ENCODE data around the gene PTK6.
"Not testable (repeated sequence)": the region's sequence is repeated elsewhere in the genome, so short reads cannot be mapped to it uniquely, and the experiment has no call there.

PTK6 gene

DNA sequence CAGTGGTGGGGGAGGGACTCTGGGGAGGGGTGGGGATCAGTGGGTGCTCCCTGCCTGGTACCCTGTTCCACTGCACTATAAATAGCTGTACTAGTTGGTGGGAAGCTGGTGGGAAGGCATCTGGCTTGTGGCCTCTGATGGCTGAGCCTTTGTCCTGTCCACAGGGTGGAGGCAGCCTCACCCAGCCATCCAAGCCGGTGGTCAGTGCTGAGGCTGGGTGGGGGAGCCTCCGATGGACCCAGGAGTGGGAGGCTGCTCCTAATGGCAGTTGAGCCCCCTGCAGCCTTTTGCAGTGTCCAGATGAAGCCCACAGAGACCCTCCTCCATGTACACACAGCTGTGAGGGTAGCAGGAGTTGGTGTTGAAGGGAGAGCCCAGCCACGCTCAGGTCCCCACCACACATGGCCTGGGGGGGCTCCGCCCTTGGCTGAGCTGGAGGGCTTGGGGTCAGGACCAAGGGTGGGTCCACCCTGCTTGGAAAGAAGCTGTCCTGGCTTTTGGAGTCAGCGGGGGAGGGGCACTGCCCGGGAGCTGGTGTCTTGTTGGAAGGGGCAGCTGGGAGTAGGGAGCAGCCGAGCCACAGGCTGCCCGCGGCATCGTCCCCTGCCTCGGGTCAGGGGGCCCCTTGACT, 14.1 kb downstream of the PTK6 start:
- no peak overlapping the region for H3K4me3 Mint-ChIP-seq

GRCh38 chr20:63522091-63522868, 14.9 kb downstream of the PTK6 start:
- Mint-ChIP-seq H3K4me1 (ENCODE audit: low read depth) (peaks cover 9% of the 10 kb centered on the region), H3K27me3 (ENCODE audit: low read depth) (no peaks in the 10 kb centered on the region), H3K4me3 (peak overlapping the region; percentile 60), H3K9me3 (no peaks in the 10 kb centered on the region), H3K27ac (peak overlapping the region; percentile 55), H3K36me3 (ENCODE audit: low read depth) (peaks cover 14% of the 10 kb centered on the region)

More for the DNA sequence above, 14.1 kb downstream of the PTK6 start:
- Mint-ChIP-seq H3K27me3 (ENCODE audit: low read depth) (no peaks in the 10 kb centered on the region), H3K9me3 (no peaks in the 10 kb centered on the region), H3K4me1 (ENCODE audit: low read depth) (peaks cover 11% of the 10 kb centered on the region), H3K36me3 (ENCODE audit: low read depth) (peaks cover 14% of the 10 kb centered on the region), H3K27ac (no peak overlapping the region)

- Mint-ChIP-seq H3K4me1 (ENCODE audit: low read depth) (peaks cover 9% of the 10 kb centered on the region), H3K27me3 (ENCODE audit: low read depth) (no peaks in the 10 kb centered on the region), H3K4me3 (peak overlapping the region; percentile 77), H3K36me3 (ENCODE audit: low read depth) (peaks cover 14% of the 10 kb centered on the region), H3K9me3 (no peaks in the 10 kb centered on the region), H3K27ac (peak overlapping the region; percentile 62)
Measured at GRCh38 chr20:63521602-63522001, 15.6 kb downstream of the PTK6 start.

- H3K4me1 Mint-ChIP-seq (ENCODE audit: low read depth), result peaks cover 9% of the 10 kb centered on the region
- H3K4me3 Mint-ChIP-seq, result peak overlapping the region; percentile 77
- H3K9me3 Mint-ChIP-seq, result no peaks in the 10 kb centered on the region
Measured at GRCh38 chr20:63520934-63521601, 16.1 kb downstream of the PTK6 start.

DNA sequence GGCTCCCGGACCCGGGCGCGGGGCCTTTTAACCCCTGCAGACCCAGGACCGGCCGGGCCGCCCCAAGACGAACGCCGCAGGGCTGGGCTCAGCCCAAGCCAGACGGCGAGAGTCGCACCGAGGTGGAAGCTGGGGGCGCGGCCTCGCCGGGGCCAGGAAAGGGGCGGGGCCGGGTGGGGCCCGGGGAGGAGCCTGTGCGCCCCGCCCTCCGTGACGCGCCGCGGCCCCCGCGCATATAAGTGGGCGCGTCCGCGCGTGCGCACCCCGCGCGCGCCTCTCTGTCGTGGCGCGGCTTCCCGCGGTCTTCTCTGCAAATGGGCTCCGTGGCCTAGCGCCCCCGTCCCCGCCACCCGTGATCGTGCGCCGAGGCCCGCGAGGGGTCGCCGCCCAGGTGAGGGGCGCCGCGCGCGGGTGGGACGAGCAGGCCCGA, 16.7 kb downstream of the PTK6 start, which contains the start of gene PPDPF:
TSS of gene PPDPF (plus strand) at position 262 of the 430 bp plus-strand sequence. CDS start 544 bp downstream, outside the sequence.
- Mint-ChIP-seq H3K27ac (peak within 1 kb of the TSS; percentile 62), H3K9me3 (no peaks in the 10 kb centered on the region), H3K4me3 (peak within 1 kb of the TSS; percentile 79)

More at GRCh38 chr20:63520934-63521601, 16.1 kb downstream of the PTK6 start:
- Mint-ChIP-seq H3K36me3 (ENCODE audit: low read depth) (peaks cover 14% of the 10 kb centered on the region), H3K27me3 (ENCODE audit: low read depth) (peaks cover under 1% of the 10 kb centered on the region), H3K27ac (peak overlapping the region; percentile 62)

DNA sequence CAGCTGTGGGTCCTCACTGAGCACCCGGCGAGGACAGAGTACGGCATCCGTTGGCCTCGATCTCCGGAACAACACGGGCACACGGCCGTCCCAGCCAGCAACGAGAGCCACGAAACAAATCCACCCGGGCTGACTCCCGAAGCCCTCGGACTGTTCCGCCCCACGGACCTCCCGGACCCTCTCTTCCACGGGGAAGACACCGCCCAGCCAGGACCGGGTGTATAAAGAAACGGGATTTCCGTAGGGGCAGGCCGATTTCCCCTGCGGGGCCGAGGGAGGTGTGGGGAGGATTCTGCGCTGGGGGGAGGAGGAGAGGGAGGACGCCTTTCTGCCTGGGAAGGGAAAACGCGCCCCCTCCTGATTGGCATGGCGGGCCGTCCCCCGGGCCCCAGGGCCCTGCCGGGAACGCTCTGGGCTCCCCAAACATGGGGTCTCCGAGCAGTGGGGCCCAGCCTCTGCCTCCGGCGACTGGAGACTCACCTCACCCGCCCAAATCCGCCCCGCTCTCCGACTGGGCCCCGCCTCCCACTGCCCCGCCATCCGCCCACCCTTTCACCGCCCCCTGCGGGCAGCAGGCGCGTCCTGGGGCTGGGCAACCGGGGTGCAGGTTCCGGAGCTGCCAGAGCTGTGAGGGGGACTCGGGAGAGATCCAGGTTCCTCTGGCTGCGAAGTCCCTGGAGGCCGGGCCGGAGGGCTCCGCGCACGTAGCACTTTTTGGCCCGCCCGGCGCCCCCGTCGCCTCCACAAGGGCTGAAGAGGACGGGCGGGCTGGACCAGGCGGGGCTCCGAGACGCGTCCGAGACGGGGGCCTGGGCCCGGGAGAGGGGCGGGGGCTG, 17.3 kb downstream of the PTK6 start:
- H3K36me3 Mint-ChIP-seq (ENCODE audit: low read depth), result peaks cover 14% of the 10 kb centered on the region
- H3K27ac Mint-ChIP-seq, result peak overlapping the region; percentile 20
- peaks cover 12% of the 10 kb centered on the region for H3K27me3 Mint-ChIP-seq (ENCODE audit: low read depth)
- peaks cover 9% of the 10 kb centered on the region for H3K4me1 Mint-ChIP-seq (ENCODE audit: low read depth)
- H3K9me3 Mint-ChIP-seq, result no peaks in the 10 kb centered on the region
- H3K4me3 Mint-ChIP-seq, result peak overlapping the region; percentile 79

More for the DNA sequence above, 16.7 kb downstream of the PTK6 start, which contains the start of gene PPDPF:
- H3K4me1 Mint-ChIP-seq (ENCODE audit: low read depth), result peaks cover 9% of the 10 kb centered on the region
- peaks cover 6% of the 10 kb centered on the region for H3K27me3 Mint-ChIP-seq (ENCODE audit: low read depth)
- peaks cover 14% of the 10 kb centered on the region for H3K36me3 Mint-ChIP-seq (ENCODE audit: low read depth)

GRCh38 chr20:63518946-63519667, 18.1 kb downstream of the PTK6 start:
- H3K27me3 Mint-ChIP-seq (ENCODE audit: low read depth), result peaks cover 17% of the 10 kb centered on the region
- H3K4me1 Mint-ChIP-seq (ENCODE audit: low read depth), result peaks cover 9% of the 10 kb centered on the region
- peak overlapping the region; percentile 79 for H3K4me3 Mint-ChIP-seq
- peaks cover 12% of the 10 kb centered on the region for H3K36me3 Mint-ChIP-seq (ENCODE audit: low read depth)
- H3K9me3 Mint-ChIP-seq, result peaks cover 4% of the 10 kb centered on the region
- peak overlapping the region; percentile 20 for H3K27ac Mint-ChIP-seq

GRCh38 chr20:63518351-63518861, 18.8 kb downstream of the PTK6 start:
- peaks cover 20% of the 10 kb centered on the region for H3K27me3 Mint-ChIP-seq (ENCODE audit: low read depth)
- no peak overlapping the region for H3K27ac Mint-ChIP-seq
- H3K9me3 Mint-ChIP-seq, result peaks cover 4% of the 10 kb centered on the region
- H3K36me3 Mint-ChIP-seq (ENCODE audit: low read depth), result peaks cover 7% of the 10 kb centered on the region
- H3K4me1 Mint-ChIP-seq (ENCODE audit: low read depth), result peaks cover 7% of the 10 kb centered on the region
- H3K4me3 Mint-ChIP-seq, result no peak overlapping the region

DNA sequence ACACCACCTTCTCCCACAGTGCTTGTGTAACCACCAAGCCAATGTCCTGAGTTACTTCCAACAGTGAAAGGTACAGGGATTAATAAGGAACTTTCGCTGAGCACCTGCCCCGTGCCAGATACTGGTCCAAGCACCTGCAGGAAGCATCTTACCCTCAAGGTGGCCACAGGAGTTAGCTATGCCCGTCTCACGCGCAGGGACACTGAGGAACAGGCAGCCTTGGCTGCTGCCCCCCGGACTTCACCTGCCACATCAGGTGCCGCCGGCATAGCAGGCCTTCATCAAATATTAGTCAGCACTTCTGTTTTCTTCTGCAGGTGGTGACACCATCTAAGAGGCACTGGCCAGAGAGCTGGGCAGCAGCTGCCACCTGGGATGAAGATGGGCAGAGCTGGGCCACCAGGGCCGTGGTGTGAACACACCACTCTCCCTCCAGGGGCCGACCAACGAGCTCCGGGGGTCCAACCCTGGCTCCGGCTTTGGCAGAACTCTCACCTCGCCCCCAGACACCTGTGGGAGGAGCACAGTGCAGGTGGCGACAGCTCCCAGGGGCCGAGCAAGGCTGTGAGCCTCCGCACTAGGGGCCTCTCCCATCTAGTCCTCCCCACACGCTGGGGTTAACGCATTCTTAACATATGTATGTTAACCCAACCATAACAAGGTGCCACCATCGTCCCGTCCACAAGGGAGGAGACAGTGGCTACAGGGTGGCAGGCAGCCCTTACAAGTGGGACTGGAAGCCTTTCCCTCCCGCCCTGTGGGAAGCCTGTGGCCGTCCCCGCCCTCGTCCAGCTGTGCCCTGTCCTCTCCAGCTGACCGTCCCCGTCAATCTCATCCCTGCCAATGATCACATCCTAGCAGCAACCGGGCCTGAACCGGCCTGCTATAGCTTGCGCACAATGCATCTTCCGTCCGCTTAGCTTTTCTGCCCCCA, 19.5 kb downstream of the PTK6 start:
- H3K36me3 Mint-ChIP-seq (ENCODE audit: low read depth), result peaks cover 4% of the 10 kb centered on the region
- peaks cover 6% of the 10 kb centered on the region for H3K4me1 Mint-ChIP-seq (ENCODE audit: low read depth)
- peaks cover 28% of the 10 kb centered on the region for H3K27me3 Mint-ChIP-seq (ENCODE audit: low read depth)
- peak overlapping the region; percentile 57 for H3K4me3 Mint-ChIP-seq
- peak overlapping the region; percentile 50 for H3K27ac Mint-ChIP-seq
- H3K9me3 Mint-ChIP-seq, result peaks cover 4% of the 10 kb centered on the region

GRCh38 chr20:63514520-63514919, 22.7 kb downstream of the PTK6 start:
- H3K4me3 Mint-ChIP-seq; H3K9me3 Mint-ChIP-seq; H3K36me3 Mint-ChIP-seq (ENCODE audit: low read depth); H3K4me1 Mint-ChIP-seq (ENCODE audit: low read depth); H3K27ac Mint-ChIP-seq: not testable (repeated sequence)
- H3K27me3 Mint-ChIP-seq (ENCODE audit: low read depth), result peaks cover 43% of the 10 kb centered on the region

DNA sequence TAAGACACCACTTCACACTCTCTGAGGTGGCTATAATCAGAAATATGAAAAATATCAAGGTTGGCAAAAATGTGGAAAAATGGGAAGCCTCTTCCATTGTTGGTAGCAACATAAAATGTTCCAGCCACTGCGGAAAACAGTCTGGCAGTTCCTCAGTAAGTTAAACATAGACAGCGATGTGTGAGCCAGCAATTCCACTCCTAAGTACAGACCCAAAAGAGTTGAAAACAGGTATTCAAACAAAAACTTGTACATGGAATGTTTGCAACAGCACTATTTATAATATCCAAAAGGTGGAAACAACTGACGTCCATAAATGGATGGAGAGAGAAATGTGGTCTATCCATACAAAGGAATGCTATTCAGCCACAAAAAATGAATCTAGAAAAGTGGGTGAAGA, 24.0 kb downstream of the PTK6 start:
- no peak overlapping the region for H3K27ac Mint-ChIP-seq
- peaks cover 4% of the 10 kb centered on the region for H3K9me3 Mint-ChIP-seq
- peaks cover 48% of the 10 kb centered on the region for H3K27me3 Mint-ChIP-seq (ENCODE audit: low read depth)
- no peaks in the 10 kb centered on the region for H3K36me3 Mint-ChIP-seq (ENCODE audit: low read depth)
- no peak overlapping the region for H3K4me3 Mint-ChIP-seq
- H3K4me1 Mint-ChIP-seq (ENCODE audit: low read depth), result no peaks in the 10 kb centered on the region

GRCh38 chr20:63509088-63509564, 28.1 kb downstream of the PTK6 start:
- Mint-ChIP-seq H3K9me3 (peaks cover 9% of the 10 kb centered on the region), H3K27ac (no peak overlapping the region), H3K4me3 (no peak overlapping the region), H3K27me3 (ENCODE audit: low read depth) (peaks cover 37% of the 10 kb centered on the region), H3K36me3 (ENCODE audit: low read depth) (no peaks in the 10 kb centered on the region), H3K4me1 (ENCODE audit: low read depth) (no peaks in the 10 kb centered on the region)

Data from T-helper 1 cell treated with Interleukin-12 subunit alpha and Interleukin-12 subunit beta and Interleukin-4 antibody, amounts not matched to agents 30 μg/mL and 1 μg/mL, for 36 hours (primary cell).